AG09319 (cell line): Measurements from ENCODE around the gene METTL25.

ENCODE experiments used
- DNase-seq: peaks from one replicate; pipeline ENCODE4 v3.0.0-alpha.2; 2010; ENCODE audit warnings: low read depth; ENCODE audit errors: extremely low read depth
- TF ChIP-seq, protein P1 (sequence below): IDR thresholded peaks from 2 replicates; pipeline ENCODE4 v1.5.1; 2011; ENCODE audit warnings: low read depth, mild to moderate bottlenecking, inconsistent platforms, low read length, moderate library complexity

METTL25 gene

DNA sequence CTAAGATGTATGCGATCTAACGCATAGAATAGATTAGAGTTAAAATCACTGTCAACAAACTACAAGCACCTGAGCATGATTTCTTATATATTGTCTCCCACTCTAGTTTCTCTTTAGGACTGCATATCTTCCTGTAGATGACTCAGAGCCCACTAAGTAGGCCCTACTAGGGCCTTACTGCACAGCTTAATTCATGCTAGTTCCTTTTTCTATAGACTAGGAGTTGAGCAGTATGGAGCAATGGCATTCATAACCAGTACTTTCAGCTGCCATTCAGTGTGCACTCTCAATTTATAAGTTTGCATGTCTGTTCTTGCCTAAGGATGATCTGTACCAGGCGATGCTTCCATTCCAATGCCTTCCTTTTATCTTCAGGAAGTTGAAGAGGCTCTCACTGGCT is 103.5 kb downstream of the METTL25 start:
- TF ChIP-seq, protein P1, sequence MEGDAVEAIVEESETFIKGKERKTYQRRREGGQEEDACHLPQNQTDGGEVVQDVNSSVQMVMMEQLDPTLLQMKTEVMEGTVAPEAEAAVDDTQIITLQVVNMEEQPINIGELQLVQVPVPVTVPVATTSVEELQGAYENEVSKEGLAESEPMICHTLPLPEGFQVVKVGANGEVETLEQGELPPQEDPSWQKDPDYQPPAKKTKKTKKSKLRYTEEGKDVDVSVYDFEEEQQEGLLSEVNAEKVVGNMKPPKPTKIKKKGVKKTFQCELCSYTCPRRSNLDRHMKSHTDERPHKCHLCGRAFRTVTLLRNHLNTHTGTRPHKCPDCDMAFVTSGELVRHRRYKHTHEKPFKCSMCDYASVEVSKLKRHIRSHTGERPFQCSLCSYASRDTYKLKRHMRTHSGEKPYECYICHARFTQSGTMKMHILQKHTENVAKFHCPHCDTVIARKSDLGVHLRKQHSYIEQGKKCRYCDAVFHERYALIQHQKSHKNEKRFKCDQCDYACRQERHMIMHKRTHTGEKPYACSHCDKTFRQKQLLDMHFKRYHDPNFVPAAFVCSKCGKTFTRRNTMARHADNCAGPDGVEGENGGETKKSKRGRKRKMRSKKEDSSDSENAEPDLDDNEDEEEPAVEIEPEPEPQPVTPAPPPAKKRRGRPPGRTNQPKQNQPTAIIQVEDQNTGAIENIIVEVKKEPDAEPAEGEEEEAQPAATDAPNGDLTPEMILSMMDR = no peak
- no peak for DNase-seq

DNA sequence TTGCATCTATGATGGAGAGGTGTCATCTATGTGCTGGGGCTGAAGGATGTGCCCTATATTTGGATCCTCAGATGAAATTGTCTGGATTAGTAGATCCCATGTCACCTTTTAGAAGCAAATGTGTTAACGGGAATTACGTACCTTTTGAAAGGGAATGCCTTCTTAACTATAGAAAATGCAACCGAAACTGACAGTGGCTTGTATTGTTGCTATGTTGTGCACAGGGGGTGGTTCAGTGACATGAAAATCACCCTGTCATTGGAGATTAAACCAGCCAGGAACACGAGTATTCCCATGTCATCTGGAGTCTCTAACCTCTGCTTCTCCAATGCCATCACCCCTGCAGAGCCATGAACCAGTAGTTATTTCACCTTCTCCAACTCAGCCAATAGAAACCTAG is 110.2 kb downstream of the METTL25 start:
- TF ChIP-seq, protein P1 = no peak
- no peak for DNase-seq

DNA sequence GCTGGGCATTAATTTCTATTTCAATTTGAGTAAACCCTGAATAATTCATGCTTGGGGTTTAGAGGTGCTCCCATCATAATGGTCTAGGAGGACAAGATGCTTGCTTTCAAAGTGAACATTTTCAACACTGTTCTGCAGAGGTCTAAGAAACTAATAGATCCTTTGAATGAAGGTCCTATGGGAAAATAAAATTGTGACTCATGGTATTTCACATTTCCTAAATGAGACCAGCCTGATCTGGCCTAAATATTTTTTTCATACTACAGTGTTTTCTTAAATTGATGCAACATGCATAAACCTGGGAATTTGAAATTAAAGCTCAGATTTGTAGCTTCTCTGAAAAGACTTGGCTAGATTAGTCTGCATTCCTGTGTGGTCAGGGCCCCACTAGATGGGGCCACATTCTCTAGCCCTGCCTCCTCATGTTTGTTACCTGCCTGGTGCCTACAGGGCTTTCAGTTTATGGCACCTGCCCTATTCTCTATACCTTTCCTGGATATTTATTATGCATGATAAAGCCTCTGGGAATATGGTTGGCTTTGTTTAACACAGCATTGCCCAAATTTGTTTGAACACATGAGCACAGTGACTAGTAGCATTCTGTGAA is 112.7 kb downstream of the METTL25 start:
- TF ChIP-seq, protein P1 = no peak

DNA sequence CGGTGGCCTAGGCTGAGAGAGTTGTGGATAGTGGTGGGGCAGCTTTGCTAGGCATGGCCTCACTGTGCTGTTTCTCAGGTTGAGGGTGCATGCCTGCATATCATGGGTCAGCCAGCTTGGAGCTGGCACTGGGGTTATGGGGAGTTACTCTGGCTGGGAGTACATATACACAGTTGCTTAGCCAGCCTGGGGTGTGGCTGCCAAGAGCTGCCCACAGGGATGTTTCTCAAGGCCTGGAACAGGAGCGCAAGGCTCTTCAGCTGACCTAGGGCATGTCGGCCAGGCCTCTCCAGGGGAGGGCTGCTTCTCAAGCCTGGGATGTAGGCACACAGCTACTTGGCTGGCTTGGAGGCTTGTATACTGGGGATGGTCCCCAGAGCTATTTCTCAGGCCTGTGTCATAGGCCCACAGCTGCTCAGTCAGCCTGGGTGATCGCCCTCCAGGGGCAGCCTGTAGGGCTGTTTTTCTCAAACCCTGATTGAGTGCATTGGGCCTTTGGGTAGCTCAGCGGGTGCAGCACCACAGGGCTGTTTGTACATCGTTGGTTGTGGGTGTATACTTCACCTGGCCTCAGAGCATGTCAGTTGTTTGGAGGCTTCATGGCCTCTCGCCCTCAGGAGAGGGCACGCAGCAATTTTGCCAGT is 114.9 kb downstream of the METTL25 start:
- TF ChIP-seq, protein P1 = no peak
- DNase-seq = no peak

More for the DNA sequence above, 112.7 kb downstream of the METTL25 start:
- no peak for DNase-seq

DNA sequence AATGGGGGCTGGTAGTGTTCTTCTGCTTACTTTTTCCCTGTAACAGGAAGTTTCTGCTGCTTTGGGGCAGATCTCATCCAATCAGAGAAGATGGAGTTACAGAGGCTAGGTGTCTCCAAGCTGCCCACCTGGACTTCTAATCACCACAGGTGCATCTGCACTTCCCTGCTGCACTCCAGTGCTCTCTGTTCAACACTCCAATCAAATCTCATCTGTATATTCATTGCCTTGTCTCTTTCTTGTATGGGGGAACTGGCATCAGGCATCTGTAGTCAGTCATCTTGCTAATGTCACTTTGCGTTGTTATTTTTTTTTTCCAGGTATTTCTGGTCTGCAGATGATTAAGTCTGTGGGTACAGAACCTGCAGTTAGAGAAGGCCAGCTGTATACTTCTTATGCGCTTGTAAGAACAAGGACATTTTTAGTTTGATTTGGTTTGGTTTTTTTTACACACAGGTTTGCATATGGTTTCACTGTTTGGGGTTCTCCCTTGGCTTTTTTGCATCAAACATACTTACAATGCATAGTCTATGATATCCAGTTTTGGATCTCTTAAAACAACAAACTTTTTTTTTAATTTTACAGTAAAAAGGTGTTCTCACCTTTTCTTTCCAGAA is 116.0 kb downstream of the METTL25 start:
- DNase-seq = no peak
- TF ChIP-seq, protein P1 = no peak

DNA sequence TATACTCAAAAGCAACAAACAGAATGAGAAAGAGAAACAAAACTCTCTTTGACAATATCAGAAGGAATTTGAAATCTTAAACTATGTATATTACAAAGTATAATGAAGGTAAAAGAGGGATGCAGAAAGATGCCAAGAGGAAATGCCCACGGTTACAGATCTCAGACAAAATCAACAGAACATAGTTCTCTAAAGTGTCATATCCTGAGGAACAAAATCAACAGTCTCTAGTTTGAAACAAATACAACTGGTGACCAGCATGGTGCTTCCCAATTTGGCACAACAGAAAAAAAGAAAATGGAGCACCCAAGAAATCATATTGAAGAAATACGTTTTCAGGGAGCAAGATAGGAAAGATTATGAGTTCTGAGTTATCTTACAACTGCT is 116.5 kb downstream of the METTL25 start:
- DNase-seq = no peak
- TF ChIP-seq, protein P1 = no peak

DNA sequence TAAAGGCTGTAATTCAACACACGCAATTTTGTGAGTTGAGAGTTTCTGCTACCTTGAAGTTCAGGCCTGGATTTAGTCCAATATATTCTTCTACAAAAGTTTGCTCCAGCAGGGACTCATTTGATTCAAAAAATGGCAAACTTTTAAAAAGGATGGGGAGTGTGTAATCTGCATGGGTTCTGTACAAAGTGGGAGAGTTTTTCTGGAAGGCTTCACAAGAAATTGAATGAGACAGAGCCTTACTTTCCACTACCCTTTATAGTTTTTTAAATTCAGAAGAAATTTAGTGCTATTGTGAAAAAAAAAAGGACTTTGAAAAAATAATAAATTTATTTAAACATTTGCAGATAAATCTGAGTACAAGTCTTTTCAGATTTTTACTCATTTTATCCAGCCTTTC is 116.9 kb downstream of the METTL25 start:
- TF ChIP-seq, protein P1 = no peak
- no peak for DNase-seq
